Epidermal melanocyte (primary cell): ENCODE data around the gene PDE6D.
"Not testable (repeated sequence)": the region's sequence is repeated elsewhere in the genome, so short reads cannot be mapped to it uniquely, and the experiment has no call there.

Source experiments
- DNase-seq: peaks from one replicate; pipeline ENCODE4 v3.0.0; 2011; ENCODE audit warnings: low spot score; ENCODE audit not compliant: insufficient read length

Gene PDE6D

DNA sequence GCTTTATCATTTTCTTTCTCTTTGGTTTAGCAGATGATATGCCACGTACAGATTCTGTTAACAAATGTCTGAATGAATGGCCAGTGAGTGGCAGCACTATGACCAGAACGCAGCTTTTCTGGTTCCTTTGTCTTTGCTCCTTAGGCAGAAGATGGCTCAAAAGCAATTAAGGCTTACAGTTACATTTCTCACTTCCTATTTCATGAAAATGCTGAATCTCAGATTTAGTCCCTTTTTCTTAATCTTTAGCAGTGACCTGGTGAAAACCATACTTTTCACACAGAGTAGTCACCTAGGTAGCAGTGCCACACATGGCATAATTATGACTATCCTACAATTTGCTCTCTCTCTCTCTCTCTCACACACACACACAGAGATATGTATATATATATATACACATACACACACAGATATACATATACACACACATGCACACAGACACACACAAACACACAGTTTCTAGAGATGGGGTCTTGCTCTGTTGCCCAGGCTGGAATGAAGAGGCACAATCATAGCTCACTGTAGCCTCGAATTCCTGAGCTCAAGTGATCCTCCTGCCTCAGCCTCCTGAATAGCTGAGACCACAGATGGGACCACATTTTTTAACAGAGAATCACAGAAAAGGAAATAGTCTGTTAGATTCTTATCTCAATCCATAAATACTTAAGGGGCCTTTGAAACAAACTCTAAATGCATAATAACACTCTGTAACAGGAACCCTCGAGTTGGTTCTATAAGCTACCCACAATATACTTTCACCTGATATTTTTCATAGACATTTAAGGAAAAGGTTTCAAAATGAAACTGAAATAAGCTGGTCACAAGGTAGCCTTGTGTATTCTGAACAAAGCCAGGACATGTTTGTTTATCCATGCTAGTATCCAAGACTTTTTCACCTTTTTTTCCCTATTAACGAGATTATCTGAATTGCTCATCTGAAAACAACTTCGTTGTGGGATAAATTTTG is 11.6 kb downstream of the PDE6D start:
- DNase-seq = no peak

DNA sequence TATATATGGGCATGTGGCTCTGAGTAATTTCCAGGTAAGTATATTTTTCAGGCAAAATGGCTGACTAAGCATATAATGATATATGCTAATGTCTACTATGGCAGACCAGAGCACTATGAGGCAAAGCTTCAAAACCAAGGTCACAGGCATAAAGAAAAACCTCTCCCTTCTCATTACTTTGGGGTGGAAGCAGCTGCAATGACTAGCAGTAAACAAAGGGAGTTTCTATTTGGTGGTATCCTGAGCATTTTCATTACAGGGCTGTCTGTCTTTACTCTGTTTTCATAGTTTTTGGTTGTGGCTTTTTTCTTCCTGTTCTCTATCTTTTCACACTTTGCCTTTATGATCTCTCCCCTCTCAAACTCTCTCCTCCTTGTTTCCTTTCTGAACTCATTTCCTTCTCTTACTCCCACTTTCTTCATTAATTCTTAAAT is 15.6 kb downstream of the PDE6D start:
- no peak for DNase-seq

DNA sequence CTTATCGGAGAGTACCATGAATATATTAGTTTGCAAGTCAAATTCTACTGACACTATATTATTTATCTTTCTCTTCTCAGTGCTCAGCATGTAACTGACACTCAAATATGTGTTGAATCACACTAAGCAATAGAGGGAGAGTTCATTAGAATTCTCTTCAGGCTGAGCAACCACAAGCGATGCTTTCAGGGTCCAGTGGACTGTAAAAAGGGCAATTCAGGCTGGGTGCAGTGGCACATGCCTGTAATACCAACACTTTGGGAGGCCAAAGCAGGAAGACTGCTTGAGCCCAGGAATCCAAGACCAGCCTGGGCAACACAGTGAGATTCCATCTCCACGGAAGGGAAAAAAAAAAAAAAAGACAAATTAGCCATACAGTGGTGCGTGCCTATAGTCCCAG is 16.3 kb downstream of the PDE6D start:
- DNase-seq = no peak

DNA sequence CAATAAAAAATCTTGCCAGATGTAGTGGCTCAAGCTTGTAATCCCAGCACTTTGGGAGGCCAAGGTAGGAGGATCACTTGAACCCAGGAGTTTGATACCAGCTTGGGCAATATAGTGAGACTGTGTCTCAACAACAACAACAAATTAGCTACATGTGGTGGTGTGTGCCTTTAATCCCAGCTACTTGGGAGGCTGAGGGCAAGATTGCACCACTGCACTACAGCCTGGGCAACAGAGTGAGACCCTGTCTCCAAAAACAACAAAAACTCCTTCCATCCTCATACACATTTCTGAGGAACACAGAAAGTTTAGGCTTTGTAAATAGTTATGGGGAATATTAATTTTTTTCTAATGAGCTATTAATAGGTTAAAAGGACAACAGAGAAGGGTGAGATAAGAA is 17.0 kb downstream of the PDE6D start:
- no peak for DNase-seq

DNA sequence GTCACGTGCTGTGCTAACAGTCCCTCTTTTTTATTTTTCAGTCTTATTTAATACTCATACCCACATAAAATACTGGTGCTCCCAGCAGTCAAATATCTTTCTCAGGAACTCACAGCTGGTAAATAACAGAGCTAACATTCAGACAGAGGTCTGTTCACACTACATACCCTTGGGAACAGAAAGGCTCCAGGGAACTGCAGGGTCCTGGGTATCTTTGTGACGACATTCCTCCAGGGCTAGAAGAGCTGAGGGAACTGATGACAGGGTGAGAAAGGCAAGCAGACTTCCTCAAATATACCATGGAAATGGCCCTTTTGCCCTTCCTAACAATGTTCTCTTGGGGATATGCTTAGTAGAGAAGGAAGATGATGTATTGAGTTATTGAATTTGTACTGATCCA is 19.3 kb downstream of the PDE6D start:
- DNase-seq = no peak

DNA sequence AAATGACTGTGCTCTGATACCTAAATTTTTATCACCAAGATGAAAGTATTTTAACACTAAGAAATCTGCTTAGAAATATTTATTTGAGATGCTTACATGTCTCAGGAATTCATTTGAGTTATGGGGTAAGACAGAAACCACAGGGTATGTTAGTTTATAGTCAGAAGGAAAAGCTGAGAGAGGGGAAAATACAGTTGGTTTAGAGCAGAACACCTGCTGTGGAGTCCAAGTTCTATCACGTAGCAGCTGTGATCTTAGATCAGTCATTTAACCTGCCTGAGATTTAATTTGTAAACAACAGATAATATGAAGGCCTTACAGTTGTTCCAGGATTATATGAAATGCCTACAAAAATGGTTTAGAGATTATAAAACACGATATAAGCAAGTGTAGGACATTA is 29.0 kb downstream of the PDE6D start:
- no peak for DNase-seq

DNA sequence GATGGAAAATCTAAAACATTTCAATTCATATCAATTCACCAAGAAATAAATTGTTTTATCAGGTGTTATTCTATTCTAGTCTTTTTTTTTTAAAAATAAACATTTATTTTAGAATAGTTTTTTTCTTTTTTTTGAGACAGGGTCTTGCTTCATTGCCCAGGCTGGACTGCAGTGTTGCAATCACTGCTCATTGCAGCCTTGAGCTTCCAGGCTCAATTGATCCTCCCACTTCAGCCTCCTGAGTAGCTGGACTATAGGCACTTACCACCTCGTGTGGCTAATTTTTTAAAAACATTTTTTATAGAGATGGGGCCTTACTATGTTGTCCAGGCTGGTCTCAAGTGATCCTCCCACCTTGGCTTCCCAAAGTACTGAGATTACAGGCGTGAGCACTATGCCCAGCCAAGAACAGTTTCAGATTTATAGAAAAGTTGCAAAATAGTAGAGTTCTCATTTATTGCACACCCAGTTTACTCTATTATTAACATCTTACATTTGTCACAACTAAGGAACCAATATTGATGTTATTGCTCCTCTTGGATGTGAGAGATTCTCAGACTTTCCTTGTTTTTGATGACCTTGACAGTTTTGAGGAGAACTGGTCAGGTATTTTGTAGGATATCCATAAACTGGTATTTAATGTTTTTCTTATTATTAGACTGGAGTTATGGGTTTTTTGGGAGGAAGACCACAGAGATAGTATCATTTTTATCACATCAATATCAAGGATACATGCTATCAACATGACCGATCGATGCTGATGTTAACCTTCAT is 29.9 kb downstream of the PDE6D start:
- DNase-seq = no peak

DNA sequence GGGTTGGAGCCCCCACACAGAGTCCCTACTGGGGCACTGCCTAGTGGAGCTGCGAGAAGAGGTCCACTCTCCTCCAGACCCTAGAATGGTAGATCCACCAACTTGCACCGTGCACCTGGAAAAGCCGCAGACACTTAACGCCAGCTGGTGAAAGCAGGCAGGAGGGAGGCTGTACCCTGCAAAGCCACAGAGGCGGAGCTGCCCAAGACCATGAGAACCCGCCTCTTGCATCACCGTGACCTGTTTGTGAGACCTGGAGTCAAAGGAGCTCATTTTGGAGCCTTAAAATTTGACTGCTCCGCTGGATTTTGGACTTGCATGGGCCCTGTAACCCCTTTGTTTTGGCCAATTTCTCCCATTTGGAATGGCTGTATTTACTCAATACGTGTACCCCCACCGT is 32.1 kb downstream of the PDE6D start:
- not testable (repeated sequence) for DNase-seq

DNA sequence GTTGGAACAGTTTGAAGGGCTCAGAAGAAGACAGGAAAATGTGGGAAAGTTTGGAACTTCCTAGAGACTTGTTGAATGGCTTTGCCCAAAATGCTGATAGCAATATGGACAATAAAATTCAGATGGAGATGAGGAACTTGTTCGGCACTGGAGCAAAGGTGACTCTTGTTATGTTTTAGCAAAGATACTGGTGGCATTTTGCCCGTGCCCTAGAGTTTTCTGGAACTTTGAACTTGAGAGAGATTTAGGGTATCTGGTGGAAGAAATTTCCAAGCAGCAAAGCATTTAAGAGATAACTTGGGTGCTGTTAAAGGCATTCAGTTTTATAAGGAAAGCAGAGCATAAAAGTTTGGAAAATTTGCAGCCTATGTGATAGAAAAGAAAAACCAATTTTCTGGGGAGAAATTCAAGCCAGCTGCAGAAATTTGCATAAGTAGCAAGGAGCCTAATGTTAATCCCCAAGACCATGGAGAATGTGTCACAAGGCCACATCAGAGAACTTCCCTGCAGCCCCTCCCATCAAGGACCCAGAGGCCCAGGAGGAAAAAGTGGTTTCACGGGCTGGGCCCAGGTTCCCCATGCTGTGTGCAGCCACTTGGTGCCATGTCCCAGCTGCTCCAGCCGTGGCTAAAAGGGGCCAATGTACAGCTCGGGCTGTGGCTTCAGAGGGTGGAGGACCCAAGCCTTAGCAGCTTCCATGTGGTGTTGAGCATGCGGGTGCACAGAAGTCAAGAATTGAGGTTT is 32.8 kb downstream of the PDE6D start:
- not testable (repeated sequence) for DNase-seq

DNA sequence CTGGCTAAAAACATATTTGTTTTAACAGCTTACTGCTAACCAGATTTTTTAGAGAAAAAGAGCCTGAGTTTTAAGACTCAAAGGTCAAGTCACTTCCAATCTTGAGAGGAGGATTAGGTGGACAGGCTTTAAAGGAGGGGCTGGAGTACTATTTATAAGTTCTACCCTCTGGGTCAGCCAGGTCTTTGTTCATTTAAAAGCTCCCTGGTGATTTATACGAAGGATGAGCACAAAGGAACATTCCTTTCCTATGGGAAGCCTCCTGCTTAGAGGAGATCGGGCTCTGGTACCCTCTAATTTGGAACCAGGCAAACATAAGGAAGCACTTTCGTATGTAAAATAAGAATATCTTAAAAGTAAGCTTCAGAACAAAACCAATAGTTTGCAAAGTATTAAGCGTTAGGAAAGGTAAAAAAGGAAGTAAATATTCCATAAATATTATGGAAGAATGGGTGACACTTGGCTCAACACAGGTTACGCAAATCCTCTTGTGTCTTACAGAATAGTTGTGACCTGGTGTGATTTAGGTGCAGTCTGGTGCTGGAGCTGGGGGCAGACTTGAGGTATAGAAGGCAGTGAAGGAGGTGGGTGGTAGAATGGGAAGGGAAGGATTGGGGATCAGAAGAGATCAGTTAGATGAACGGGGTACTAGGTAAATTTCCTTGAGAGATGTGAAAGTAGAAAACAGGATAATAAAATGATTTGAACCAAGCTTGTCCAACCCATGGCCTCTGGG is 35.6 kb downstream of the PDE6D start:
- no peak for DNase-seq

DNA sequence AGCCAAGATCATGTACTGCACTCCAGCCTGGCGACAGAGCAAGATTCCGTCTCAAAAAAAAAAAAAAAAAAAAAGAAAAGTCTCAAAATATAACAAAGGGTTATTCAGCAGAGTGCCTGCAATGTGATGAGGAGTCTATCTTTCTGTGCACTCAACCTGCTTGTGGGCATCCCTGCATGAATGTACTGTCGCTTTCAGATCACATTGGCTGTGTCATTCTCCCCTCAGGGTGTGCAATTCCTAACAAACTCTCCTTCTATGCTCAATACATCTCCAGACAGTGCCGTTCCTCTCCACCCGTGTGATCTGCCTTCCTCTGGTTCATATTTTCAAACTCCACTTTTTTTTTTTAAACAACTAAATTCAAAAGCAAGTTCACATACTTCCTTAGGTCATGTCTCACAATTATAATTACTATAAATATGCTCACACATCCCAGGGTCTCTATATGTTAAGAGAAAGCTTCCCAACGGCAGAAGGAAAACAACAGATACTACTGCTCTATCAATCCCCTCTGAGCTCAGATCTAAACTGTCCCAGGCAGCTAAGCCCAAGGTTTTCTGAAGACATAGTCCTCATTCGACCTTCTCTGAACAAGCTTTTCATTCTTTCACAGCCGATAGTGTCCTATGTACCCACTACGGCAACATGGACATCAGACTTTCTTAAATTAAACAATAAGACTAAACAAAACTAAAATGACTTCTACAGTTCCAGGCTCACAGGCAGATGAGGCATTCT is 37.5 kb downstream of the PDE6D start:
- DNase-seq = peak; percentile 72

DNA sequence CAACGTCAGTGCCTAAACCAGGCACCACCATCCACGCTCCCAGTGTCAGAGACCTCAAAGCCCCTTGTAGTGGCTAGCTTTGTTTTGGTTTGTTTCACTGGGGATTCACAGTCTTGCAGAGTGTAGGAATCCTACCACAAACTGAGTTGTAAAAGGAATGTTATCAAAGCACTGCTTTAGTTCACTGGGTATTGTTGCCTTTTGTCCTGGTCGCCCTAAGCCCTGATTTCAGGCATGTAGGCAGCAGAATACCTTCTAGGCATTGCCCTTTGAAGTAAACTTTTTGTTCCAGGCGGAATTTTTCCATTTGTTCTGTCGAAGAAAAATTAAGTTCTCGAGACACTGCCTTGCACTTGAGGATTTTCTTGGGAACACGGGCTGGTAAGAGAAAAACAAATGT is 43.3 kb downstream of the PDE6D start:
- DNase-seq = no peak

DNA sequence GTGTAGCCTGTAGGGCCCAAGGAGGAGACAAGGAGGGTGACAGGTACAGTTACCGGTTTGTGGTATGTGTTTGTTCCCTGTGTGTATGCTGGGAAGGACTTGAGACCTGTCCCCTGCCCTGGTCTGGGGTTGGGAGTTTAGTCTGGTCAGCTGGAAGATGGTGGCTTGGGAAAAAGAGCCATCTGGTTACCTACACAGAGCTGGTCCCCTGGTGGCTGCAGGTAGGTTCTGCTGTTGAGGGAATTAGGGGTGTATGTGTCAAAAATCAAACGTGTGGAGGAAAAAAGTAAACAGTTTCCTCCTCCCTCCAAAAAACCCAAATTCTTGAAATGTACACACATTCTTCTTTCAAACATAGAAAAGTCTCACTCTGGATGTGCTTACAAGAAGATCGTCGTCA is 48.5 kb downstream of the PDE6D start:
- DNase-seq = no peak

DNA sequence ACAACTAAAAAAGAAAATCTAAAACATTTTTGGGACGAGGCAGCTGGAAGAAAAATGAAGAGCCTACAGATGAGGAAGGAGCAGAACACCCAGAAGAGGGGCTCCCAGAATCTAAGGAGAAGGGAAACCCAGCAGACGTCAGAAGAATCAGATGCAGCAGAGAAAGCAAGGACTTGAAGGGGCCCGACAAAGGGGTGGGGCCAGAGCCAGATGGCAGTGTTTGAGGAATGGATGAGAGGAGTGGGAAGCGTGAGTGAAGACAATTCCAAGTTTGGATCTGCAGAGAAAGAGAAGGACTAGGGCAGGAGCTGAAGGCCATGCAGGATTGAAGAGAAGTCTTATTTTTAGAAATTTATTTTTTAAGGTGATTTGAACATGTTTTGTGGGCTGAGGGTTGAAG is 53.5 kb downstream of the PDE6D start:
- DNase-seq = no peak

DNA sequence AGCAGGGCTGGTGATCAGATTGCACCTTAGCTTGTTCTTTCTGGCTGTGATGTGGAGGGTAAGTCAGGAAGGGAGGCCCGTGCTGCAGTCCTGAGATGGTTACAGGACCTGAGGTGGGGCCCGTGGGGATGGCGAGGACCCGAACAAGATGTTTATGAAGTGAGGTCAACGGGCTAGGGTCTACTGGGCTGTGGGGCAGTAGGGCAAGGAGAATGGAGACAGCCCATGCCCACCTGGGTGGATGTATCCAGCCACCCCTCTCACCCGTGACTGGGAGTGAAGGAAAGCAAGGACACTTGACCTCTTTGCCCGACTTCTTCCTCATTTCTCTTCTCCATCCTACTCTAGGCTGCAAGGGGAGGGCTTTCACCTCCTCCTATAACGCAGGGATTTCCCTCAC is 54.8 kb downstream of the PDE6D start:
- no peak for DNase-seq

DNA sequence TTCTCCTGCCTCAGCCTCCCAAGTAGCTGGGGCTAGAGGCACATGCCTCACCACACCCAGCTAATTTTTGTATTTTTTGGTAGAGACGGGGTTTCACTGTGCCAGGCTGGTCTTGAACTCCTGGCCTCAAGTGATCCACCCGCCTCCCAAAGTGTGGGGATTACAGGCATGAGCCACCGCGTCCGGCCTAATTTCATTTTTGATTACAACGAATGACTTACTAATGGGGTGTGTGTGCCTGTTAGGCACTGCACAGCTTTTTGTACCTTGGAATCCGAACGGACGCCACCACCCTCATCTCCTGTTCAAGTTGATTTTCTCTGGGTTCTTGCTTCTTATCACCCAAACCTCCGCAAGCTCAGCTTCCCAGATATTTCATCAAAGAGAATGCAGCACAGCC is 55.6 kb downstream of the PDE6D start:
- no peak for DNase-seq

DNA sequence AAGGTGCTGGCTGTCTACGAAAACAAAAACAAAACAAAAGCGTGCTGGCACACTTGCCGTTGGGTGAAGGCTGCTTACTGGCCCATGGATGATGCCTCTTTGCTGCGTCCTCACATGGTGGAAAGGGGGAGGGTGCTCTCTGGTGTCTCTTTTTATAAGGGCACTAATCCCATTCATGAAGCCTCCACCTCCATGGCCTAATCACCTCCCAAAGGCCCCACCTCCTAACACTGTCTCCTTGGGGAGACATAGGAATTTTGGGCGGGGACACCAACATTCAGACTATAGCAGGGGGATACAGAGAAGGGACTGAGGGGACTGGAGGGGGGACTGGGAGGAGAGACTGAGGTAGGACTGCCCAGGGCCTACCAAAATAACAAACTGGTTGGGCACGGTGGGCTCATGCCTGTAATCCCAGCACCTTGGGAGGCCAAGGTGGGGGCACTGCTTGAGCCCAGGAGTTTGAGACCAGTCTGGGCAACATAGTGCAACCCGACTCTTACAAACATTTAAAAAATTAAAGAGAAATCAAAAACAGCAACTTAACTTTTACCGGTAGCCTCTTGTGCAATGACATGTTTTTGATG is 58.3 kb downstream of the PDE6D start:
- DNase-seq = no peak

DNA sequence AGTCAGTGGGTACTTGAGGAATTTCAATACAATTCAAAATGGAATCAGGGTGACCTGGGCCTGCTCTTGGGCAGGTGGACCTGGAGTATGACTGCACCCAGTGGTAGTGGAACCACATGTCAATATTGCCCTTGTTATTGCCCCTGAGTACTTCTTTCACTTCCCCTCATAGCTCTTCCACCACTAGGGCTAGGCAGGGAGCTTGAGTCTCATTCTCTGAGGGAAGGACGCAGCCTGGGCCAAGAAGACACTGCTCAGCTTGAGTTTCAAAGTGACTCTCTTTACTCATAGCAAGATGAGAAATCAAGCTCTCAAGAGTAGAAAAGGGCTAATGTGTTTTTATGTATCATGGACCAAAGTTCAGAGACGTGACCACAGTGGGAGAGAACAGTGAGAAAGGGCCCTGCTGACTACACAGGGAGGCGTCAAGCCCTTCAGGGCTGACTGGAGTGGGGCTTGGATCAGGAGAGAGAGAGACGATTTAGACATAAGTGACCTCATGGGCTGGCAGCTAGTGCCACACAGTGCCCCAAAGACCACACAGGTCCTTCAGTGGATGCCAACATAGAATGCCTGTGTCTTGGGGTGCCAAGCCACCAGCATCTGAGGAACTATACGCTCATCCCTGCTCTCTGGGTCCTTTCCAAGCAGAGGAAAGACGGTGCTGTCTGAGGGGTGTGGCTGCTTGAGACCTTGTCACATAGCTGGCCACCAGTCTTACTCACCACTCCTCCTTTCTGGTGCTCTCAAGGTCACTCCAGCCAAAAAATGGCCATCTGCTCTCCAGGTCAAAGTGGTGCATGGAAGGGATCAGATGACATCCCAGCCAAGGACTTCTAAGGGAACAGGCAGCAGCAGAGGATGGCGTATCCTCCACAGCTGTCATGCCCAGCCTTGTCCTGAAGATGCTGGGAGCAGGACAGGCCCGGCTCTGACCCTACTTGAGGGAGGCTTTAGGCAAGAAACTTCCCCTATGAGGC is 59.8 kb downstream of the PDE6D start:
- DNase-seq = no peak
